SK-N-SH (cell line): ENCODE data around the gene CRTC2.

Source experiments
- EP300 ChIP-seq, 2 experiments: IDR thresholded peaks; 2 replicates each; pipeline versions ENCODE4 v1.4.0 to v1.6.1; 2012; ENCODE audit warnings: borderline replicate concordance in 1 of 2, low read depth in 1 of 2, low read length in 1 of 2
- FOSL2 ChIP-seq: IDR thresholded peaks from 2 replicates; pipeline ENCODE4 v1.4.0; 2012; ENCODE audit warnings: low read depth, mild to moderate bottlenecking, moderate library complexity, borderline replicate concordance
- FOXM1 ChIP-seq: IDR thresholded peaks from 2 replicates; pipeline ENCODE4 v1.4.0; 2012; ENCODE audit warnings: low read depth, mild to moderate bottlenecking
- NRF1 ChIP-seq: IDR thresholded peaks from 2 replicates; pipeline ENCODE4 v1.6.1; 2012; ENCODE audit warnings: low read depth, mild to moderate bottlenecking, low read length
- RCOR1 ChIP-seq: fragments of 150-350 bp; IDR thresholded peaks from 2 replicates; pipeline ENCODE4 v1.6.1; 2017; ENCODE audit warnings: antibody characterized with exemption, low read length
- SMC3 ChIP-seq: IDR thresholded peaks from 2 replicates; pipeline ENCODE4 v1.6.1; 2012; ENCODE audit warnings: low read depth, low read length, improper control_type of control experiment
- TEAD4 ChIP-seq: IDR thresholded peaks from 2 replicates; pipeline ENCODE4 v1.4.0; 2012; ENCODE audit warnings: mild to moderate bottlenecking, borderline replicate concordance; ENCODE audit not compliant: insufficient read depth
- YY1 ChIP-seq: IDR thresholded peaks from 2 replicates; pipeline ENCODE4 v1.4.0; 2012; ENCODE audit warnings: low read depth, mild to moderate bottlenecking
- TF ChIP-seq, protein P1 (sequence below): fragments of 200-600 bp; sonication (generic); IDR thresholded peaks from 2 replicates; pipeline ENCODE4 v1.6.1; 2017; ENCODE audit warnings: antibody characterized with exemption, mild to moderate bottlenecking, moderate library complexity
- TF ChIP-seq, protein P2 (sequence below): IDR thresholded peaks from 2 replicates; pipeline ENCODE4 v1.6.1; 2012; ENCODE audit warnings: mild to moderate bottlenecking, low read depth, low read length, moderate library complexity
- TF ChIP-seq, protein P3 (sequence below): IDR thresholded peaks from 2 replicates; pipeline ENCODE4 v1.4.0; 2012; ENCODE audit warnings: low read depth, borderline replicate concordance
- TF ChIP-seq, protein P4 (sequence below): IDR thresholded peaks from 2 replicates; pipeline ENCODE4 v1.4.0; 2012; ENCODE audit warnings: low read depth, borderline replicate concordance

DNA sequence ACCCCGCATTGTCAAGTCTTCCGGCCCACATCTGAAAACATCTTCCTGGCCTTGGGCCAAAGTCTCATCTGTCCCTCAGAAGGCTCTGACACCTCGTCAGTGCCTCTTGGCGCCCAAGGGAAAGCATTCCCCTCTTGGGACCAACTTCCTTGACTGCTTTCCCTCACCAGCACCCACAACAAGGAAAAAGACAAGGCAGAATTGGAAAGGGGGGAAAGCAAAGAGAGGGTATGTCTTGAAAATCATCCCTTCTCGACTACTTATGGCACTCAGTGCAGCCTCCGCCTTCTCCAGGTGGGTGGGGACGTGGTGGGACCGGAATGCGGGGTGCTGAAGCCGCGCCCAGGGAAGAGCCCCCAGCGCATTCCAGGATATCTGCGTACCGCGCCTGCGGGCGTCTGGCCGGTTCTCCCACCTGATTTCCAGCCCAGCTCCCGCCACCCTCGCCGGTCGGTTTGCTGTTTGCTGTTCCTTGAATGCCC, 5.5 kb upstream of the CRTC2 start:
- TF ChIP-seq, protein P1, sequence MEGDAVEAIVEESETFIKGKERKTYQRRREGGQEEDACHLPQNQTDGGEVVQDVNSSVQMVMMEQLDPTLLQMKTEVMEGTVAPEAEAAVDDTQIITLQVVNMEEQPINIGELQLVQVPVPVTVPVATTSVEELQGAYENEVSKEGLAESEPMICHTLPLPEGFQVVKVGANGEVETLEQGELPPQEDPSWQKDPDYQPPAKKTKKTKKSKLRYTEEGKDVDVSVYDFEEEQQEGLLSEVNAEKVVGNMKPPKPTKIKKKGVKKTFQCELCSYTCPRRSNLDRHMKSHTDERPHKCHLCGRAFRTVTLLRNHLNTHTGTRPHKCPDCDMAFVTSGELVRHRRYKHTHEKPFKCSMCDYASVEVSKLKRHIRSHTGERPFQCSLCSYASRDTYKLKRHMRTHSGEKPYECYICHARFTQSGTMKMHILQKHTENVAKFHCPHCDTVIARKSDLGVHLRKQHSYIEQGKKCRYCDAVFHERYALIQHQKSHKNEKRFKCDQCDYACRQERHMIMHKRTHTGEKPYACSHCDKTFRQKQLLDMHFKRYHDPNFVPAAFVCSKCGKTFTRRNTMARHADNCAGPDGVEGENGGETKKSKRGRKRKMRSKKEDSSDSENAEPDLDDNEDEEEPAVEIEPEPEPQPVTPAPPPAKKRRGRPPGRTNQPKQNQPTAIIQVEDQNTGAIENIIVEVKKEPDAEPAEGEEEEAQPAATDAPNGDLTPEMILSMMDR, result no peak
- TF ChIP-seq NRF1 (no peak), FOSL2 (no peak), FOXM1 (no peak), SMC3 (no peak), EP300 (IDR thresholded peaks at IDR 0.05; ENCODE audit: borderline replicate concordance in 1 of 2, low read depth in 1 of 2, low read length in 1 of 2) (no peak), YY1 (no peak), TEAD4 (peak; percentile 62; the same call in 1 of the 2 replicates), RCOR1 (no peak)
- TF ChIP-seq, protein P2, sequence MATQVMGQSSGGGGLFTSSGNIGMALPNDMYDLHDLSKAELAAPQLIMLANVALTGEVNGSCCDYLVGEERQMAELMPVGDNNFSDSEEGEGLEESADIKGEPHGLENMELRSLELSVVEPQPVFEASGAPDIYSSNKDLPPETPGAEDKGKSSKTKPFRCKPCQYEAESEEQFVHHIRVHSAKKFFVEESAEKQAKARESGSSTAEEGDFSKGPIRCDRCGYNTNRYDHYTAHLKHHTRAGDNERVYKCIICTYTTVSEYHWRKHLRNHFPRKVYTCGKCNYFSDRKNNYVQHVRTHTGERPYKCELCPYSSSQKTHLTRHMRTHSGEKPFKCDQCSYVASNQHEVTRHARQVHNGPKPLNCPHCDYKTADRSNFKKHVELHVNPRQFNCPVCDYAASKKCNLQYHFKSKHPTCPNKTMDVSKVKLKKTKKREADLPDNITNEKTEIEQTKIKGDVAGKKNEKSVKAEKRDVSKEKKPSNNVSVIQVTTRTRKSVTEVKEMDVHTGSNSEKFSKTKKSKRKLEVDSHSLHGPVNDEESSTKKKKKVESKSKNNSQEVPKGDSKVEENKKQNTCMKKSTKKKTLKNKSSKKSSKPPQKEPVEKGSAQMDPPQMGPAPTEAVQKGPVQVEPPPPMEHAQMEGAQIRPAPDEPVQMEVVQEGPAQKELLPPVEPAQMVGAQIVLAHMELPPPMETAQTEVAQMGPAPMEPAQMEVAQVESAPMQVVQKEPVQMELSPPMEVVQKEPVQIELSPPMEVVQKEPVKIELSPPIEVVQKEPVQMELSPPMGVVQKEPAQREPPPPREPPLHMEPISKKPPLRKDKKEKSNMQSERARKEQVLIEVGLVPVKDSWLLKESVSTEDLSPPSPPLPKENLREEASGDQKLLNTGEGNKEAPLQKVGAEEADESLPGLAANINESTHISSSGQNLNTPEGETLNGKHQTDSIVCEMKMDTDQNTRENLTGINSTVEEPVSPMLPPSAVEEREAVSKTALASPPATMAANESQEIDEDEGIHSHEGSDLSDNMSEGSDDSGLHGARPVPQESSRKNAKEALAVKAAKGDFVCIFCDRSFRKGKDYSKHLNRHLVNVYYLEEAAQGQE, result no peak
- TF ChIP-seq, protein P3, sequence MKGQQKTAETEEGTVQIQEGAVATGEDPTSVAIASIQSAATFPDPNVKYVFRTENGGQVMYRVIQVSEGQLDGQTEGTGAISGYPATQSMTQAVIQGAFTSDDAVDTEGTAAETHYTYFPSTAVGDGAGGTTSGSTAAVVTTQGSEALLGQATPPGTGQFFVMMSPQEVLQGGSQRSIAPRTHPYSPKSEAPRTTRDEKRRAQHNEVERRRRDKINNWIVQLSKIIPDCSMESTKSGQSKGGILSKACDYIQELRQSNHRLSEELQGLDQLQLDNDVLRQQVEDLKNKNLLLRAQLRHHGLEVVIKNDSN, result no peak
- TF ChIP-seq, protein P4, sequence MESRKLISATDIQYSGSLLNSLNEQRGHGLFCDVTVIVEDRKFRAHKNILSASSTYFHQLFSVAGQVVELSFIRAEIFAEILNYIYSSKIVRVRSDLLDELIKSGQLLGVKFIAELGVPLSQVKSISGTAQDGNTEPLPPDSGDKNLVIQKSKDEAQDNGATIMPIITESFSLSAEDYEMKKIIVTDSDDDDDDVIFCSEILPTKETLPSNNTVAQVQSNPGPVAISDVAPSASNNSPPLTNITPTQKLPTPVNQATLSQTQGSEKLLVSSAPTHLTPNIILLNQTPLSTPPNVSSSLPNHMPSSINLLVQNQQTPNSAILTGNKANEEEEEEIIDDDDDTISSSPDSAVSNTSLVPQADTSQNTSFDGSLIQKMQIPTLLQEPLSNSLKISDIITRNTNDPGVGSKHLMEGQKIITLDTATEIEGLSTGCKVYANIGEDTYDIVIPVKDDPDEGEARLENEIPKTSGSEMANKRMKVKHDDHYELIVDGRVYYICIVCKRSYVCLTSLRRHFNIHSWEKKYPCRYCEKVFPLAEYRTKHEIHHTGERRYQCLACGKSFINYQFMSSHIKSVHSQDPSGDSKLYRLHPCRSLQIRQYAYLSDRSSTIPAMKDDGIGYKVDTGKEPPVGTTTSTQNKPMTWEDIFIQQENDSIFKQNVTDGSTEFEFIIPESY, result no peak
